ENCODE results near the gene CHAF1A.

Gene CHAF1A

DNA sequence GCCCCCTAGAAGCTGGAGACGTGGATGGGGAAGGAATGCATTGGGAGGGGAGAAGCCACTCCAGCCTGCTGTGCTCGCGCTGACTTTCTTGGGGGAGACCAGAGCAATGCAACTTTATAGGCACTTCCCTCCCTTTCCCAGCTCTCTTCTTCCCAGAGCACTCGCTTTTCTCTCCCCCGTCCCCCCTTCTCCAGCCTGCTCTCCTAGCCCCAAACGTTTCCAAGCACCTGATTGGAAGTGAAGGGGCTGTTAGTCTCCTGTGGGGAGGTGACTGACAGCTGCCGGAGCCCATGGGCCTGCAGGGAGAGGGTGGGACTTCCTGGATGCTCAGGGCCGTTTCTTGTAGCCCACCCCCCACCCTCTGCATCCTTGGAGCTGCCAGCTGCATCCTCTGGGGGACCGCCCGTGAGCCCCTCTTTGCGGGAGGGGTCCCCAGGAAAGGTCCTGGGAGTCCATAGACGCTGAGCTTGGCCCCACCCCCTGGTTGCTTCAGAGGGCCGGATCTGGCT lies 72.1 kb downstream of the CHAF1A start:
- DNase-seq (ENCODE audit: extremely low spot score, insufficient read length, low read depth) = no peak
- peak; percentile 75 for FAIRE-seq

DNA sequence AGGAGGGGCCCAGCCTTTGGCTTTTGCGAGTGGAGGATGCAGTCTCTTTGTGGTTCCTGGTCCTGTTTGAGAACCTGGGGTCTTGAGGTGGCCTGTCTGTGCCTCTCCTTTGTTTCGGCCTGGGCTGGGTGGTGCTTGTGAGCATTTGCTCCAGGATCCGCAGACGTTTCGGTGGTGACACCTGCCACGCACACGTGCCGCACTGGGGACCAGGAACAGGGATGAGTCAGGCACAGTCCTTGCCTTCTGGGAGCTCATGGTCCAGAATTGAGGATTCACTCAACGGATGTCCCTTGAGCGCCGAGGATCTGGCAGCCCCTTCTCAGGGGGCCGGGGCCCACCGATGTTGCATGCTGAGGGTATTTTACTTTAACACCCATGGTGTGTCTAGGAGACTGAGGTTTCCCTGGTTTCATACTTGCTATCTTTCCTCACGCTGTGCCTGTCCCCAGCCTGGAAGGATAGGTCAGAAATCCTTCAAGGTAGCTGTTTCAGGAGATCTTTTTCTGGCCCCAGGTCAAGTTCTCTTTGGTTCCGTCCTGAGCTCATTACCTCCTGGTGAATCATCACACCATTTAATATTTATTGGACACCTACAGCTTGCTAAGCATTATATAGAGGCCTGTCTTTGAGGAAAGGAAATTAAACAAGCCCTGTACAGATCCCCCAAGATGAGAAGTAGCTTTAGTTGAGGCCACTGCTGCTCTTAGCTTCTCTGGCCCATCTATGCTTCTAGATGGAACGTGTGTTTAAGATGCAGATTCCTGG lies 74.8 kb downstream of the CHAF1A start:
- no peak for FAIRE-seq
- no peak for DNase-seq (ENCODE audit: extremely low spot score, insufficient read length, low read depth)

- FAIRE-seq (no peak), DNase-seq (ENCODE audit: extremely low spot score, insufficient read length, low read depth) (no peak)
These were observed 80.4 kb downstream of the CHAF1A start for GRCh38 chr19:4482721-4483364.

- FAIRE-seq = no peak
- DNase-seq (ENCODE audit: extremely low spot score, insufficient read length, low read depth) = no peak
These were observed 80.9 kb downstream of the CHAF1A start for GRCh38 chr19:4483385-4483784.

DNA sequence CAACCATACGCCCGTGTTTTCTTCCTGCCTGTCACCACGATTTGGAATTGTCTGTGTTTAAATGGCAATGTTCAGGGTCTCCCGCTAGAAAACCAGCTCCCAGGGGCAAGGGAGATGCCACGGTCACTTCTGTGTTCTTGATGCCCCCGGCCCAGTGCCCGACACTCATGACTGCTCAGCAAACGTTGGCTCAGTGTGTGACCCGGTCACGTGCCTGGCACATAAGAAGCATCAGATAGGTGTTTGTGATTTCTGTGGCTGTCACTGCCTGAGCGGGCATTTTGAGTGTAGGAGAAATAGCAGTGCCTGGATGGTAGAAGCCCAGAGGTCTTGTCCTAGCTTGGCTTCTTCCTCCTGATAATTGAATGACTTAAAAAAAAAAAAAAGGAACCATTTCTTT lies 85.1 kb downstream of the CHAF1A start:
- no peak for FAIRE-seq
- no peak for DNase-seq (ENCODE audit: extremely low spot score, insufficient read length, low read depth)

- FAIRE-seq = no peak
- no peak for DNase-seq (ENCODE audit: extremely low spot score, insufficient read length, low read depth)
These were observed 86.1 kb downstream of the CHAF1A start for GRCh38 chr19:4488496-4488895.

GRCh38 chr19:4491446-4491845 lies 89.0 kb downstream of the CHAF1A start:
- no peak for DNase-seq (ENCODE audit: extremely low spot score, insufficient read length, low read depth)
- no peak for FAIRE-seq

- DNase-seq (ENCODE audit: extremely low spot score, insufficient read length, low read depth) (no peak), FAIRE-seq (peak; percentile 75)
These were observed 90.1 kb downstream of the CHAF1A start for GRCh38 chr19:4492337-4493103.
